Nephron (organoid): ENCODE results near the gene FXYD3.
"Not testable (repeated sequence)": the region's sequence is repeated elsewhere in the genome, so short reads cannot be mapped to it uniquely, and the experiment has no call there.

ENCODE experiments used
- H3K27ac Mint-ChIP-seq, 3 experiments: 2 replicates each; pipeline ENCODE4 v1.8.0; 2020; ENCODE audit warnings: mixed read lengths in 3 of 3, mild to moderate bottlenecking in 2 of 3, moderate library complexity in 1 of 3
- H3K27me3 Mint-ChIP-seq: 2 replicates; pipeline ENCODE4 v1.8.0; 2021; ENCODE audit warnings: low read depth, mild to moderate bottlenecking, moderate library complexity, mixed read lengths
- H3K36me3 Mint-ChIP-seq: 2 replicates; pipeline ENCODE4 v1.8.0; 2020; ENCODE audit warnings: low read depth, mixed read lengths
- H3K4me1 Mint-ChIP-seq: 2 replicates; pipeline ENCODE4 v1.8.0; 2020; ENCODE audit warnings: mixed read lengths
- H3K4me3 Mint-ChIP-seq, 3 experiments: 2 replicates each; pipeline ENCODE4 v1.8.0; 2020; ENCODE audit warnings: mild to moderate bottlenecking in 3 of 3, mixed read lengths in 3 of 3, moderate library complexity in 2 of 3
- H3K9me3 Mint-ChIP-seq: 2 replicates; pipeline ENCODE4 v1.8.0; 2020; ENCODE audit warnings: mixed read lengths
- CTCF ChIP-seq, 3 experiments: fragments of 200-600 bp; sonication (generic); IDR thresholded peaks; one replicate each; pipeline ENCODE4 v1.5.0; 2021; ENCODE audit warnings: antibody characterized with exemption in 3 of 3; ENCODE audit not compliant: unreplicated experiment in 3 of 3

FXYD3 gene

DNA sequence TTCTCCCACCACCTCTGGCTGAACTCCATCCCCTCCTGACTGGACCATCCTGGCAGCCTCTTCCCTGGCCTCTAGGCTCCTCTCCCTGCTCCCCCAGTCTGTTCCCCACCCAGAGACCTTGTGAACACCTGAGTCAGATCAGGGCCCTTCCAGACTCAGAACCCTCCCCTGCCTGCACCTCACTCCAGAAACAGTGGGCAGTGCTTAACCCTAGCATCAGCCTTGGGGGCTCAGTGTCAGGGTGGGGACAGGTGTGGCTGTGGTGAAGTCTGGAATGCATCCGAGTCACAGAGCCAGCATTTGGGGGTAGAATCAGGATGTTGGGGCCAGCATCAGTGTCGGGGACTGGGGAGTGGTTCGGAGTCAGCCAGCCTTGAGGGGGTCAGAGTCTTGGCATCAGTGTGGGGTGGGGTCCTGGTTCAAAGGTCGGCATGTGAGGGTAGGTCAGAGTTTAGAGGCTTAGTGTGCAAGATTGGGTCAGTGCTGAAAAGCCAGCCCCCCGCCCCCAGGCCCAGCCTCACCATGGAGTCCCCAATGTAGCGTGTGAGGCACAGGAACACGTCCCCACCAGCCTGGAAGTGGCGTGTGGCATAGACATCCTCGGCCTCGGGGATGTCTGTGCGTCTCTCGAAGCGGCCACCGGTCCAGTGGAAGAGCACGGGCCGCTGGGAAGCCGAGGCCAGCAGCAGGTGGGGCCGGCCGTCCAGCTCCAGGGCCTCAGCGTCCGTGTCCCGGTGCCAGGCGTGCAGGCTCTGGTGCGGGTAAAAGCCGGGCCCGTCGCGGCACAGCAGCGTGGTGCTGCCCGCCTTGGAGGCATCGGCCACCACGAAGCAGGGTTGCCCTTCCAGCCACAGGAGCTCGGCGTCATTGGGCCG, 10.4 kb downstream of the FXYD3 start:
- H3K4me3 Mint-ChIP-seq, result peak overlapping the region in 1 of 3 experiments; percentile 34
- H3K27ac Mint-ChIP-seq, result peak overlapping the region in 2 of 3 experiments; percentile 65 to 72
- no peak for TF ChIP-seq CTCF (IDR thresholded peaks at IDR 0.05; ENCODE audit: unreplicated experiment in 3 of 3)
- H3K27me3 Mint-ChIP-seq, result peaks cover 7% of the 10 kb centered on the region
- peaks cover 18% of the 10 kb centered on the region for H3K4me1 Mint-ChIP-seq
- H3K9me3 Mint-ChIP-seq, result no peaks in the 10 kb centered on the region
- H3K36me3 Mint-ChIP-seq, result no peaks in the 10 kb centered on the region

GRCh38 chr19:35126624-35126959, 11.0 kb downstream of the FXYD3 start:
- H3K36me3 Mint-ChIP-seq, result no peaks in the 10 kb centered on the region
- H3K4me1 Mint-ChIP-seq, result peaks cover 14% of the 10 kb centered on the region
- no peak for TF ChIP-seq CTCF (IDR thresholded peaks at IDR 0.05; ENCODE audit: unreplicated experiment in 3 of 3)
- no peaks in the 10 kb centered on the region for H3K9me3 Mint-ChIP-seq
- peaks cover 7% of the 10 kb centered on the region for H3K27me3 Mint-ChIP-seq
- no peak overlapping the region for H3K27ac Mint-ChIP-seq
- no peak overlapping the region for H3K4me3 Mint-ChIP-seq

- no peak overlapping the region for H3K4me3 Mint-ChIP-seq
- H3K4me1 Mint-ChIP-seq, result peaks cover 12% of the 10 kb centered on the region
- no peaks in the 10 kb centered on the region for H3K36me3 Mint-ChIP-seq
- no peaks in the 10 kb centered on the region for H3K9me3 Mint-ChIP-seq
- TF ChIP-seq CTCF (IDR thresholded peaks at IDR 0.05; ENCODE audit: unreplicated experiment in 3 of 3), result no peak
- no peak overlapping the region for H3K27ac Mint-ChIP-seq
- peaks cover 11% of the 10 kb centered on the region for H3K27me3 Mint-ChIP-seq
Observed at GRCh38 chr19:35127871-35128270, 12.2 kb downstream of the FXYD3 start.

DNA sequence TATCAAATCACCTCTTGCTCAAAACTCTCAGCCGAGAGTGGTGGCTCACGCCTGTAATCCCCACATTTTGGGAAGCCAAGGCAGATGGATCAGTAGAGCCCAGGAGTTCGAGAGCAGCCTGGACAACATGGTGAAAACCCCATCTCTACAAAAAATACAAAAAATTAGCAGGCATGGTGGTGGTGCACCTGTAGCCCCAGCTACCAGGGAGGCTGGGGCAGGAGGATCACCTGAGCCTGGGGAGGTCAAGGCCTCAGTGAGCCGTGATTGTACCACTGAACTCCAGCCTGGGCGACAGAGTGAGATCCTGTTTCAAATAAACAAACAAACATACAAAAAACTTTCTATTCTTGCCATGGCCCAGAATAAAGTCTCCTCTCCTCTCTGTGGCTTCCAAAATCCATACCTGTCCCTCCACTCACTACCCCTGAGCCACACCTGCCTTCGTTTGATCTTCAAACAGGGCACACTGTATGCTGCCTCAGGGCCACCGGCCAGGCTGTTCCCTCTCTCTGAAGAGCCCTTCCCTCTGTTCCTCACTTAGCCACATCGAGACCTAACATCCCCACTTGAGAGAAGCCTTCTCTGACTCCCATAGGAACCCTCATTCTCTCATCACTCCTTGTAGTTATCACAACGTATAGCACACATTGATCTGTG, 12.9 kb downstream of the FXYD3 start:
- H3K36me3 Mint-ChIP-seq, result no peaks in the 10 kb centered on the region
- TF ChIP-seq CTCF (IDR thresholded peaks at IDR 0.05; ENCODE audit: unreplicated experiment in 3 of 3), result no peak

GRCh38 chr19:35129724-35130274, 14.2 kb downstream of the FXYD3 start:
- not testable (repeated sequence) for H3K9me3 Mint-ChIP-seq, H3K4me3 Mint-ChIP-seq, H3K36me3 Mint-ChIP-seq, H3K4me1 Mint-ChIP-seq
- Mint-ChIP-seq H3K27ac (peak overlapping the region; percentile 65 to 85 (median 69)), H3K27me3 (peaks cover 11% of the 10 kb centered on the region)

More for the DNA sequence above, 12.9 kb downstream of the FXYD3 start:
- Mint-ChIP-seq H3K27ac (peak overlapping the region in 1 of 3 experiments; percentile 5), H3K4me1 (peaks cover 12% of the 10 kb centered on the region), H3K4me3 (no peak overlapping the region), H3K27me3 (peaks cover 14% of the 10 kb centered on the region), H3K9me3 (no peaks in the 10 kb centered on the region)
